GDM1 (cell line): ENCODE results near the gene NDUFS2.

Experiments used
- DNase-seq: peaks from one replicate; lab custom pipeline; 2025; lab: John Stamatoyannopoulos, UW

NDUFS2 gene

GRCh38 chr1:161201836-161202712 lies at the start of gene NDUFS2:
TSS of gene NDUFS2 (plus strand) at chr1:161202367. CDS start at chr1:161202386, 19 bp downstream.
- peak; percentile 95 for DNase-seq

- DNase-seq, result no peak
Observed at GRCh38 chr1:161153176-161153575, 49.0 kb upstream of the NDUFS2 start.

GRCh38 chr1:161153682-161154337 lies 48.4 kb upstream of the NDUFS2 start, which contains the start of gene UFC1:
TSS of gene UFC1 (plus strand) at chr1:161153978. CDS start at chr1:161153998, 20 bp downstream.
- DNase-seq, result peak; percentile 78

- DNase-seq, result no peak
Observed at GRCh38 chr1:161157867-161158266, 44.3 kb upstream of the NDUFS2 start.

GRCh38 chr1:161158316-161159010 lies 43.7 kb upstream of the NDUFS2 start:
- no peak for DNase-seq

- DNase-seq, result peak; percentile 84
Observed at GRCh38 chr1:161159087-161159912, 42.9 kb upstream of the NDUFS2 start, which contains the start of gene USP21. TSS of gene USP21 (plus strand) at chr1:161159500. CDS start at chr1:161160641, 1,141 bp downstream.

- no peak for DNase-seq
Observed at GRCh38 chr1:161159913-161160243, 42.3 kb upstream of the NDUFS2 start.

- no peak for DNase-seq
Observed at GRCh38 chr1:161160671-161161145, 41.5 kb upstream of the NDUFS2 start.

GRCh38 chr1:161161652-161162051 lies 40.5 kb upstream of the NDUFS2 start:
- no peak for DNase-seq

GRCh38 chr1:161162052-161162451 lies 40.1 kb upstream of the NDUFS2 start:
- DNase-seq, result no peak

- no peak for DNase-seq
Observed at GRCh38 chr1:161162806-161163205, 39.4 kb upstream of the NDUFS2 start.

- no peak for DNase-seq
Observed at GRCh38 chr1:161163793-161164192, 38.4 kb upstream of the NDUFS2 start.

GRCh38 chr1:161164901-161165610 lies 37.1 kb upstream of the NDUFS2 start:
- DNase-seq, result no peak

GRCh38 chr1:161165742-161166668 lies 36.2 kb upstream of the NDUFS2 start, which contains the start of gene PPOX:
TSS of gene PPOX (plus strand) at chr1:161166426. CDS start at chr1:161166848, 422 bp downstream.
- peak; percentile 95 for DNase-seq

- DNase-seq, result no peak
Observed at GRCh38 chr1:161166669-161167548, 35.3 kb upstream of the NDUFS2 start.

- no peak for DNase-seq
Observed at GRCh38 chr1:161168906-161169305, 33.3 kb upstream of the NDUFS2 start.

GRCh38 chr1:161171191-161171590 lies 31.0 kb upstream of the NDUFS2 start:
- no peak for DNase-seq

- DNase-seq, result no peak
Observed at GRCh38 chr1:161171696-161172095, 30.5 kb upstream of the NDUFS2 start.

GRCh38 chr1:161172349-161172748 lies 29.8 kb upstream of the NDUFS2 start:
- DNase-seq, result no peak
